ENCODE data around the gene YAE1. TPM values are rescaled to one million over a fixed set of nuclear protein-coding genes. Genes with fewer than 3 reads are reported as not detected.

The YAE1 gene
- total RNA-seq, 6 experiments from 2014 or later, result 21.6 to 25.4 (median 23.0) TPM

DNA sequence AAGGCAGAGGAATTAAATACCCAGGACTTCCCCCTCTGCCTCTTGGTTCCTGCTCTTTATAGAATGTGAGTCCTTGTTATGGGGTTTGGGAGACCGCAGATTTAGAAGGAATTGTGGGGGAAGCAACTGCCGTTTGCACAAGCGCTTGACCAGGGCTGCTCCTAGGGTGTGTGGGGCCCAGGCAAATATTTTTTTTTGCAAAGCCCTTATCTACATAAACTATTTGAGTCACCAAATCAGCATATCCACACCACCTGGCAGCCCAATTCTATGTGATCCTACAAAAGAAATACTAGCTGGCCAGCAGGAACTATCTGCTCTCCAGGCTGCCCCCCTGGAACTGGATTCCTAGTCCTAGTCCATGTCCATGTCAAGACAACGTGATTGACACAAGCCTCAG is 33.4 kb upstream of the YAE1 start:
- Mint-ChIP-seq H3K9me3 (no peaks in the 10 kb centered on the region), H3K27me3 (ENCODE audit: insufficient read depth) (peaks cover 33% of the 10 kb centered on the region), H3K27ac (no peak overlapping the region), H3K4me3 (no peak overlapping the region), H3K4me1 (ENCODE audit: low read depth) (no peaks in the 10 kb centered on the region), H3K36me3 (ENCODE audit: low read depth) (no peaks in the 10 kb centered on the region)
- DNase-seq, result no peak
- TF ChIP-seq, protein P1, sequence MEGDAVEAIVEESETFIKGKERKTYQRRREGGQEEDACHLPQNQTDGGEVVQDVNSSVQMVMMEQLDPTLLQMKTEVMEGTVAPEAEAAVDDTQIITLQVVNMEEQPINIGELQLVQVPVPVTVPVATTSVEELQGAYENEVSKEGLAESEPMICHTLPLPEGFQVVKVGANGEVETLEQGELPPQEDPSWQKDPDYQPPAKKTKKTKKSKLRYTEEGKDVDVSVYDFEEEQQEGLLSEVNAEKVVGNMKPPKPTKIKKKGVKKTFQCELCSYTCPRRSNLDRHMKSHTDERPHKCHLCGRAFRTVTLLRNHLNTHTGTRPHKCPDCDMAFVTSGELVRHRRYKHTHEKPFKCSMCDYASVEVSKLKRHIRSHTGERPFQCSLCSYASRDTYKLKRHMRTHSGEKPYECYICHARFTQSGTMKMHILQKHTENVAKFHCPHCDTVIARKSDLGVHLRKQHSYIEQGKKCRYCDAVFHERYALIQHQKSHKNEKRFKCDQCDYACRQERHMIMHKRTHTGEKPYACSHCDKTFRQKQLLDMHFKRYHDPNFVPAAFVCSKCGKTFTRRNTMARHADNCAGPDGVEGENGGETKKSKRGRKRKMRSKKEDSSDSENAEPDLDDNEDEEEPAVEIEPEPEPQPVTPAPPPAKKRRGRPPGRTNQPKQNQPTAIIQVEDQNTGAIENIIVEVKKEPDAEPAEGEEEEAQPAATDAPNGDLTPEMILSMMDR (IDR thresholded peaks at IDR 0.05), result no peak

DNA sequence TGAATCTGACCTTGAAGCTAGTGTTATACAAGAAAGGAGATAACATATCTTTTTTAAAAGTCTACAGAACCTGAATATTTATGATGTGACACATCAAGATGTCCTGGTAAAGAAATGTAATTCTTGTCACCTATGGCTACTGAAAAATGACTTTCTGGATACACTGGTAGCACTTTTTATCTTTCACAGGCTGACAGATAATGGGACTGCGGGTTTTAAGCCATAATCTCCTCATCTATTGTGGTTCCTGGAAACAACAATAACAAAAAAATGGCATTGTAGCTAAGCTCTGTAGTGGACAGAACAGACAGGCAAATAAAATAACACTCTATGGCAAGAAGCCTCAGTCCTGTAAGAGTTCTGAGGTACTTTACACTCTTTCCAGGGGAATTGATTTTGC is 31.6 kb upstream of the YAE1 start:
- TF ChIP-seq, protein P1 (IDR thresholded peaks at IDR 0.05), result no peak
- no peaks in the 10 kb centered on the region for H3K4me1 Mint-ChIP-seq (ENCODE audit: low read depth)
- no peak for DNase-seq
- no peaks in the 10 kb centered on the region for H3K36me3 Mint-ChIP-seq (ENCODE audit: low read depth)
- H3K27ac Mint-ChIP-seq, result no peak overlapping the region
- no peaks in the 10 kb centered on the region for H3K9me3 Mint-ChIP-seq
- H3K4me3 Mint-ChIP-seq, result no peak overlapping the region
- peaks cover 25% of the 10 kb centered on the region for H3K27me3 Mint-ChIP-seq (ENCODE audit: insufficient read depth)

DNA sequence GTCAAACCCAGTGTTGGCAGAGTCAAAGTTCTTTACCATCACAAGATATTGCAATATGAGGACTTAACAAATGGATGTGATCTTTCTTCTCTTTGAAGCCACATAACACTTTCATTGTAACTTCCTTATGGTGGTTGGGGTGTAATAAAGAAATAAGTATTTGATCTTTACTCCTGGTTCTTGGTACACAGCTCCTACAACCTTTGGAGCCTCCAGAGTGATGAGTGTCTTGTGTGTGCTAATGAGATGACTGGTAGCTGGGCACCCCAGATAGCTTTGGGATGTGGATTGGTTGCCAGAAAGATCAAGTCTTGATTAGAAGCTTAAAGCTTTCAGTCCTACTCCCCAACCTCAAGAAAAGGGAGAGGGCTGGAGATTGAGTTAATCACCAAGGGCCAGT is 31.1 kb upstream of the YAE1 start:
- TF ChIP-seq, protein P1 (IDR thresholded peaks at IDR 0.05), result no peak
- H3K27me3 Mint-ChIP-seq (ENCODE audit: insufficient read depth), result peaks cover 27% of the 10 kb centered on the region
- H3K9me3 Mint-ChIP-seq, result no peaks in the 10 kb centered on the region
- DNase-seq, result no peak
- no peak overlapping the region for H3K27ac Mint-ChIP-seq
- no peaks in the 10 kb centered on the region for H3K36me3 Mint-ChIP-seq (ENCODE audit: low read depth)
- H3K4me1 Mint-ChIP-seq (ENCODE audit: low read depth), result no peaks in the 10 kb centered on the region
- H3K4me3 Mint-ChIP-seq, result no peak overlapping the region

DNA sequence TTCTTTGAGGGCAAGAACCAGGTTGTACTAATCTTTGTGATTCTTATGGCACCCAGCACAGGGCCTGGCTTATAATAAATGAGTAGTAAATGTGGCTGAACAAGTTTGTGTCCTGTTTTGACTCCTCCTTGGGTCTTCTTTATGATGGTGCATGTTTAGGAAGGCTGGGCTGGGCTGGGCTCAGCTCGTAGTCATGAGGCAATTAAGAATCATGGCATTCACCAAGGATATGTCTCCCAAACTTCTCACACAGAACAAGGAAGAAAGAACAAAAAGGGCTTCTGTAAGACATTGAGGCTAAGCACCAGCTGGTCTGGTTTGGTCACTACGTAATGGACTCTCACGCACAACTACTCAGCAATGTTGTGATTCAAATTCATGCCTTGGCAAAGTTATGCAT is 30.5 kb upstream of the YAE1 start:
- TF ChIP-seq, protein P1 (IDR thresholded peaks at IDR 0.05), result no peak
- no peaks in the 10 kb centered on the region for H3K4me1 Mint-ChIP-seq (ENCODE audit: low read depth)
- H3K9me3 Mint-ChIP-seq, result no peaks in the 10 kb centered on the region
- no peak overlapping the region for H3K4me3 Mint-ChIP-seq
- DNase-seq, result no peak
- no peaks in the 10 kb centered on the region for H3K36me3 Mint-ChIP-seq (ENCODE audit: low read depth)
- no peak overlapping the region for H3K27ac Mint-ChIP-seq
- H3K27me3 Mint-ChIP-seq (ENCODE audit: insufficient read depth), result peaks cover 27% of the 10 kb centered on the region

DNA sequence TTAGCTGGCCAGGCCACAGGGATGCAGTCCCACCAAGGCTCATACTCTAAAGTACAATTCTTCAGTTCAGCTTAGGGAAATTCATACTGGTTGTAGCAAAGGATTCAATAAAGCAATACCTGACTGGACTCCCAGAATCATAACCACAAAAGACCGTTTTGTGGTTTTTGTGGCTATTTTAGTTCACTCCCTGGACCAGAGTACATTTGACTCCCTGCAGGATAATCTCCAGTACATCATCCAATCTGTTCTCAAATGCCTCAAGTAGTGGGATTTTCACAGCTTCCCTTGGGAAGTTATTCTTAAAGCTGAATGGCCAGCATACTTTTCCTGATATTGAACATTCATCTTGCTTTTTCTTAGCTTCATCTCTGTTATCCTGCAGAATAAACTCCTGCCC is 29.3 kb upstream of the YAE1 start:
- H3K4me3 Mint-ChIP-seq, result no peak overlapping the region
- H3K36me3 Mint-ChIP-seq (ENCODE audit: low read depth), result no peaks in the 10 kb centered on the region
- TF ChIP-seq, protein P1 (IDR thresholded peaks at IDR 0.05), result no peak
- no peak for DNase-seq
- H3K27me3 Mint-ChIP-seq (ENCODE audit: insufficient read depth), result peaks cover 23% of the 10 kb centered on the region
- no peaks in the 10 kb centered on the region for H3K4me1 Mint-ChIP-seq (ENCODE audit: low read depth)
- no peak overlapping the region for H3K27ac Mint-ChIP-seq
- H3K9me3 Mint-ChIP-seq, result no peaks in the 10 kb centered on the region

DNA sequence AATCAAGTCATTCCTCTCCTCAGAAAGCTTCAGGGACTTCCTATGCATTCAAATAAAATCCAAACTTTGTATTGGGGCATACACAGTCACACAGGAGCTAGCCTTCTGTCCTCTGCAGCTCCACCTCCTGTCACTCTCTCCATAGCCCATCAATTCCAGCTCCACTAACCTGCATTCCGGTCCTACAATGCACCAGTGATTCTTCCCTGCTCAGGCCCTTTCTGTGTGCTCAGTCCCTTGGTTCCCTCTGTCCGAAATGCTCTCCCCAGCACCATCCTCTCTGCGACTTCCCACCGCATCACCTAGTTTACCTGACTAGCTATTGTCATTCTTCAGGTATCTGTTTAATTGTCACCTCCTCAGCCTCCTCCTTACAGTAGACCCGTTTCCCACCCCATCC is 26.4 kb upstream of the YAE1 start:
- no peak overlapping the region for H3K4me3 Mint-ChIP-seq
- H3K4me1 Mint-ChIP-seq (ENCODE audit: low read depth), result no peaks in the 10 kb centered on the region
- peaks cover 16% of the 10 kb centered on the region for H3K27me3 Mint-ChIP-seq (ENCODE audit: insufficient read depth)
- no peaks in the 10 kb centered on the region for H3K36me3 Mint-ChIP-seq (ENCODE audit: low read depth)
- DNase-seq, result no peak
- H3K27ac Mint-ChIP-seq, result no peak overlapping the region
- TF ChIP-seq, protein P1 (IDR thresholded peaks at IDR 0.05), result no peak
- no peaks in the 10 kb centered on the region for H3K9me3 Mint-ChIP-seq
